NCI-H2081 treated with DMSO at 0.1 percent for 48 hours (cell line): ENCODE results near the gene PPP1R13L.

Experiments
- DNase-seq: peaks from one replicate; lab custom pipeline; 2025; lab: John Stamatoyannopoulos, UW

PPP1R13L gene

DNA sequence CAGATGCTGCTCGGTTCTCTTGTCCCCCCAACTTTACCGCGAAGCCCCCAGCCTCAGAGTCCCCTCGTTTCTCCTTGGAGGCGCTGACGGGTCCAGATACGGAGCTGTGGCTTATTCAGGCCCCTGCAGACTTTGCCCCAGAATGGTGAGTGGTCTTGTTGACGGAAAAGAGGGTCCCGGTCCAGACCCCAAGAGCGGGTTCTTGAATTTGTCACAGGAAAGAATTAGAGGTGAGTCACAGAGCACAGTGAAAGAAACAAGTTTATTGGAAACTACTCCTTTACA is 2.2 kb upstream of the PPP1R13L start:
- no peak for DNase-seq

GRCh38 chr19:45406226-45407090 is 1.6 kb upstream of the PPP1R13L start, which contains the start of gene POLR1G:
TSS of gene POLR1G (plus strand) at chr19:45406644. CDS start at chr19:45406697, 53 bp downstream.
- peak; percentile 54 for DNase-seq

GRCh38 chr19:45405435-45406225 is 761 bp upstream of the PPP1R13L start:
- DNase-seq, result no peak

- no peak for DNase-seq
Observed at GRCh38 chr19:45403781-45404556, 900 bp downstream of the PPP1R13L start.

DNA sequence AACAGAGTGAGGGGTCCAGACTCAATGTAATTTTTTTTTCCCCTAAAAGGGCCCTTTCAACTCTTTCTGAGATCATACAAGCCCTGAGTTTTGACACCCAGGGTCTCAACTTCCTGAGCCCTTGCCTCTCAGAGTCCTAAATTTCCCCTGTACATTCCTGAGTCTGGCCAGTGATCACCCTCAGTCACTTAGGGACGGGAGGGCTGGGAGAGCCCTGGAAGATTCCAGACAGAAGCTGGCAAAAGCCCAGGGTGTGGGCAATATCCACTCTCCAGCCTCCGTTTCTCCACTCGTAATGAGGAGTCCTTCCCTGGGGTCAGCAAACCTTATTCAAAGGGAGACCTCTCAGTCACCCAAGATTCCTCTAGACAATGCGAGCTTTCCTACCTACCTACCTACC is 1.6 kb downstream of the PPP1R13L start:
- no peak for DNase-seq

DNA sequence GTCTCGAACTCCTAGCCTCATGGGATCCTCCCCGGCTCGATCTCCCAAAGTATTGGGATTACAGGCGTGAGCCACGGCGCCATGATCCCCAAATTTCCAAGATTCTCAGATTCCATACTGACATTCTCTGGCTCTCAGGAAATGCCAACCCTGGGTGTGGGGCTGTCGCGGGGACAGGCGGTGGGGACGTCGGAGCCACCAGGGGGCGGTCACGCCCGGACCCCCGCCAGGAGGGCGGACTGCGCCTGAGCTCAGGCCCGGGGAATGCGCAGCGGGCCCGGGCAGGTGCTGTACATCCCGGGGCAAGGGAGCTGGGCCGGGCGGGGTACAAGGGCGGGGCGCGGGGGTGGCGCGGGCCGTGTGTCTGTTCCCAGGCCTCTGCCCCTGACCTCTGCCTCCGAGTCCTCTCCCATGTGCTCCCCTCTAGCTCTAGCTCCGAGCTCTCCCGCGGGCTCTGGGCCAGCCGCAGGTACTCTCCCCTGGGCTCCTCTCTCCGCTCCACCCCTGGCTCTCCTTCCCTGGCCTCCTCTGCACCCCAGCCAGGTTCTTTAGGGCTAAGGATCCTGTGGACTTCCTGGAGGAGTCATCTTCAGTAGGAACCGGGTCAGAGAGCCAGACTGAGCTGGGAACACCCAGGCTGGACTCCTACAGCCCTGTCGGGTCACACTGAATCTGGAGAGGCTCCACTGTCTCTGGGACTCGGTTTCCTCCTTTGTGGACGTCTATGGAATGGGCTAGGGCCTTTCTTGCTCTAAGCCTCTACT is 2.4 kb downstream of the PPP1R13L start:
- no peak for DNase-seq

- no peak for DNase-seq
Observed at GRCh38 chr19:45401815-45402214, 3.1 kb downstream of the PPP1R13L start.

DNA sequence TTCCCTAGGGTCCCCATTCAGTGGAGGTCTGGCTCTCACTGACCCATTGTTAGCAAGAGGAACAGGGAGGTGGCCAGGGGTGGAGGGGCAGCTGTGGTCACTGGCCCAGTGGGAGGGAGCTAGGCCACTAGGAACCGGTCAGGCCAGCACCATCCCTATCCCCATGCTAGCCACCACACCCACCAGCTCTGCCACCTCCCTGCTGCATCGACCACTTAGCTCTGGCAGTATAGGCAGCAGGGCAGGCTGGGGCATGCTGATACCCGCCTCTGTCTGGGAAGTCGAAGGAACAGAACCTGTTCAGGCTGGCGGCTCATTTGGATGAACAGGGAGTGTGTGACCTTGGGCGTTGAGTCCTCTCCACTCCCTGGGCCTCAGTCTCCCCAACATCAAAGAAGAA is 4.7 kb downstream of the PPP1R13L start:
- DNase-seq, result no peak

- DNase-seq, result no peak
Observed at GRCh38 chr19:45395821-45396617, 8.8 kb downstream of the PPP1R13L start.

DNA sequence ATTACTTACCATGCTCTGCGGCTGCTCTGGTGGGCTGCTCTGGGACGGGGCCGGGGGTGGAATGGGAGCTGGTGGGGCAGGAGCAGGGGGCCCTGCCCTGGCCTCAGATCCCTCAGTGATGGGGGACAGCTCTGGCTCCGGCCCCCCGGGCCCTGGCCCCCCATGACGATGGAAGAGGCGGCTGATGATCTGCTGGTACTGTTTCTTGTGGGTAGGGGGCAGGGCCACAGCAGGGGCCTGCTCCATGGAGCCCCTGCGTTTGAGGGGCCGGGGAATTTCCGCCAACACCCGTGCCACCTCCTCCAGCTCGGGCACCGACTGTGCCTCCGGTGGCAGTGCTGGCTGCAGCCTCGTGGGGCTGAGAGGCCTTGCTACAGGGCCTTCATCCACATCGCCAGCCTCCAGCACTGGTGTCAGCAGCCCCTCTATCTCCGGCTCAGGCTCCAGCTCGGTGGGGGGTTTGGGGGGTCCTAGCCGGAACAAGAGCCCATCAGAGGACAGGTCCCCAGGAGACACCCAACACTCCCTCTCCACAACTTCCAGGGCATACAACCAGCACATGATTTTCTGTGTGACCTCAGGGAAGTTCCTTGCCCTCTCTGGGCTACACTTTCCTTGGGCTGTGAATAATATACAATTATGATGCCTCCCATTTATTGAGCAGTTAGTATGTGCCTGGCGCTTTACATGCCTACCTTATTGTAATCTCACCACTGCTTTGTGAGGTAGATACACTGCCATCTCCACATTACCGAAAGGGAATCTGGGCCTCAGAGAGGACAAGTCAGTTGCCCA is 12.8 kb downstream of the PPP1R13L start:
- no peak for DNase-seq

DNA sequence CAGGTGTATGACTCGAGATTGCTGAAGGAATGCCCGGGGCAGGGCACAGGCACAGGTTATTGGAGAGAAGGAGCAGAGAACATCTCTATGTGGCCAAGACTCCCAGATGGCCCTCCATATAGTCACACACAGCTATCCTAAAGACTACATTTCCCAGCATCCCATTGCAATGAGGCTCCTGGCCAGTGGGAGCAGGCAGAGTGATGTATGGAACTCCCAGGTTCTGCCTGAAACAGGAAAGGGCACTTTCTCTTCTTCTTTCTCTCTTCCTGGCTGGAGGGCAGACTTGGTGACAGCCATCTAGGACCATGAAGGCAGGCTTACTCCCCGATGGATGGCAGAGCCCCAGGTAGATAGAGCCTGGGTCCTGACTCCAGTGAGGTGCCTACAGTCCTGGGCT is 13.5 kb downstream of the PPP1R13L start:
- no peak for DNase-seq

- no peak for DNase-seq
Observed at GRCh38 chr19:45385392-45386221, 19.3 kb downstream of the PPP1R13L start.

DNA sequence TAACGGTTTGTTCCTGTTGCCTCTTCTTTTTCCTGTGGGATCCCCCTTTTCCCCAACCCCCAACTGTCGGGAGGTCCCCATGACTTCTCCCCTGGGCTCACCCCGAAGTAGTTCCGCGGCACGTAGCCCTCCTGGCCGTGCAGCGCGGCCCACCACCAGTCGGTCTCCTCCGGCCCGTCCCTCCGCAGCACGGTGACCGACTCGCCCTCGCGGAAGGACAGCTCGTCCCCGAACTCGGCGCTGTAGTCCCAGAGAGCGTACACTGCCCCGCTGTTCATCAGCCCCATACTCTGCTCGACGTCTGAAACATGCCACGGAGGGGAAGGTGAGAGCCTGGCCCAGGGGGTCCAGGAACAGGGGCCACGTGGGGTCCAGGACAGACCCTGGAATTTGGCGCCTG is 22.4 kb downstream of the PPP1R13L start:
- no peak for DNase-seq

DNA sequence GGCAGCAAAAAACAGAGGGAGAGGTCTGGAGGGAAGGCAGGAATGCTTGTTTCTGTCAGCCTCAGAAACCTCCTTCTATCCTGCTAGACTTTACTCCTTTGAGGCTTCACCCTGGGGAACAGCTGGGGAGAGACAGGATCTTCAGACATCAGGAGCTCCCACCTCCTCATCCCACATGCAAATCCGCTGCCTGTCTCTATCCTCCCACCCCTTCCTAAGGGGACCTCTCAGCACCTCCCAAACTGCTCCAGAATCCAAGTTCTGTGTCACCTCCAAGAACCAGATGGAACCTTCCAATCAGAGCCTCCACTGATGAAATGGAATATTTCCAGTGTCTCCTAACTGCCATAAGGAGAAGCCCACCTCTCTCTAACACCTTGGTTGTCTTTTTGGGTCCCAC is 24.8 kb downstream of the PPP1R13L start:
- DNase-seq, result no peak

DNA sequence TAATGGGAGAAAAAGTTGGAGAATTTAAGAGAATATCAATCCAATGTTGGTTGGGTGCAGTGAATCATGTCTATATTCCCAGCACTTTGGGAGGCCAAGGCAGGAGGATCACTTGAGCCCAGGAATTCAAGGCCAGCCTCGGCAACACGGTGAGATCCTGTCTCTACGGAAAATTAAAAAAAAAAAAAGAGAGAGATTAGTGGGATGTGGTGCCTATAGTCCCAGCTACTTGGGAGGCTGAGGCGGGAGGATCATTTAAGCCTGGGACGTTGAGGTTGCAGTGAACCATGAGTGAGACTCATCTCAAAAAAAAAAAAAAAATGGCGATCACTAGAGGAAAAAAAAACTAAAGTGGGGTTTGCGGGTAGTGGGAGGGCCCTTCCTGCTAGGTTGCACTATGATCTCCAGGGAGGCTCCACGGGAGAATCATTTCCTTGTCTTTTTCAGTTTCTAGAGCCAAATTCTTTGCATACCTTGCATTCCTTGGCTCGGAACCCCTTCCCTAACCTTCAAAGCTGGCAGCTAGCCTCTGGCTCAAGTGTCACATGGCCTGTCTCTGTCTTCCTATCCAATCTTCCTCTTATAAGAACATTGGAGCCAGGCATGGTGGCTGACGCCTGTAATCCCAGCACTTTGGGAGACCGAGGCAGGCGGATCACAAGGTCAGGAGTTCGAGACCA is 28.7 kb downstream of the PPP1R13L start:
- DNase-seq, result no peak

GRCh38 chr19:45370410-45371204 is 34.3 kb downstream of the PPP1R13L start, which contains the start of gene ERCC2:
TSS of gene ERCC2 (minus strand) at chr19:45370573. CDS start at chr19:45370540, 33 bp downstream.
- DNase-seq, result peak; percentile 95

GRCh38 chr19:45368737-45369340 is 36.0 kb downstream of the PPP1R13L start:
- DNase-seq, result no peak
